ENCODE measurements around the gene RNF167. TPM values are rescaled to one million over a fixed set of nuclear protein-coding genes. Genes with fewer than 3 reads are reported as not detected.

The RNF167 gene
- total RNA-seq, 1 experiment from 2014 or later = 105 TPM

- no peak overlapping the region for H3K4me3 ChIP-seq (replicated peaks in 1 of 2; ENCODE audit: low read depth in 1 of 2, low read length in 2 of 2)
- no peak overlapping the region for H2AFZ ChIP-seq (ENCODE audit: low read depth, low read length, poor library complexity, severe bottlenecking)
- H3K4me2 ChIP-seq (ENCODE audit: low read length) = no peak overlapping the region
- H3K4me1 ChIP-seq (ENCODE audit: control insufficient read depth in 1 of 2, insufficient read depth in 2 of 2, low read length in 2 of 2) = peaks cover 13 to 44% of the 10 kb centered on the region in 2 experiments
- ATAC-seq (no peak), DNase-seq (ENCODE audit: low read depth, low spot score) (no peak)
- ChIA-PET RAD21 (ENCODE audit: low non-redundant PET in 1 of 2, low total read pairs in 2 of 2, uncharacterized antibody in 2 of 2, unreplicated experiment in 2 of 2) (no interaction called here), CTCF (no interaction called here), POLR2A (interaction anchor here (1.4 to 1.5 kb wide), 2 partner anchors 13 to 15 kb away, joined by 3 to 7 read pairs; no protein-coding TSS in a partner anchor)
- H3K27me3 ChIP-seq (ENCODE audit: insufficient read depth, low read length) = no peaks in the 10 kb centered on the region
- TF ChIP-seq EZH2 (IDR thresholded peaks at IDR 0.05) (no peak), ZFX (IDR thresholded peaks at IDR 0.05) (no peak), RAD21 (IDR thresholded peaks at IDR 0.05; ENCODE audit: low read depth) (no peak), POLR2A (IDR thresholded peaks at IDR 0.05; ENCODE audit: borderline replicate concordance, extremely low read depth, insufficient read depth, insufficient read length) (no peak), REST (IDR thresholded peaks at IDR 0.05; ENCODE audit: low read depth) (no peak), TCF7L2 (IDR thresholded peaks at IDR 0.05; ENCODE audit: borderline replicate concordance, extremely low read depth, insufficient read depth, insufficient read length) (no peak), ELF1 (IDR thresholded peaks at IDR 0.05; ENCODE audit: borderline replicate concordance, low read depth) (no peak), POLR2AphosphoS5 (IDR thresholded peaks at IDR 0.05; ENCODE audit: low read depth, low read length) (no peak), EGR1 (IDR thresholded peaks at IDR 0.05; ENCODE audit: low read depth) (no peak), SIN3A (IDR thresholded peaks at IDR 0.05; ENCODE audit: low read depth) (no peak)
- no peak overlapping the region for H3K9ac ChIP-seq (ENCODE audit: low read length)
- peaks cover 11% of the 10 kb centered on the region; the same call in 1 of the 2 replicates for H3K79me2 ChIP-seq (ENCODE audit: insufficient read depth, low read length)
- H3K36me3 ChIP-seq (ENCODE audit: control insufficient read depth in 1 of 2, insufficient read depth in 2 of 2, low read length in 2 of 2) = no peaks in the 10 kb centered on the region
- H3K27ac ChIP-seq (ENCODE audit: low read depth, low read length) = no peak overlapping the region
- intact Hi-C loops (cut with micrococcal nuclease) = no loop called here
- no peaks in the 10 kb centered on the region for H3K9me2 ChIP-seq (ENCODE audit: insufficient read depth)
- H4K20me1 ChIP-seq (ENCODE audit: insufficient read depth) = no peaks in the 10 kb centered on the region
- no peaks in the 10 kb centered on the region for H3K9me3 ChIP-seq (ENCODE audit: control insufficient read depth in 1 of 2, insufficient read depth in 1 of 2, low read depth in 1 of 2, low read length in 2 of 2)
- no TSS peak for BruUV-seq (replicated peaks)
Measured at GRCh38 chr17:4953451-4953961, 13.4 kb downstream of the RNF167 start.
